GM23338 (cell line): ENCODE measurements around the gene XXYLT1. TPM values are rescaled to one million over a fixed set of nuclear protein-coding genes. Genes with fewer than 3 reads are reported as not detected.

ENCODE experiments used
- ATAC-seq: fragments of 200-7000 bp; cut with Tn5 transposase; 3 replicates; pipeline ENCODE4 v1.9.1; 2020
- DNase-seq: peaks from one replicate; pipeline ENCODE4 v3.0.0-alpha.2; 2015; ENCODE audit warnings: low spot score
- H2AFZ ChIP-seq: fragments of 200-600 bp; sonication (generic); 2 replicates; pipeline ENCODE4 v1.8.0; 2016; ENCODE audit warnings: antibody characterized with exemption, mild to moderate bottlenecking, moderate library complexity
- H3F3A ChIP-seq: fragments of 200-600 bp; sonication (generic); replicated peaks from 2 replicates; pipeline ENCODE4 v1.8.0; 2017; ENCODE audit warnings: antibody characterized with exemption, mixed run types, low read depth
- H3K27ac ChIP-seq: fragments of 200-600 bp; sonication (generic); 2 replicates; pipeline ENCODE4 v1.6.1; 2016; ENCODE audit warnings: low read depth
- H3K27me3 ChIP-seq: fragments of 200-600 bp; sonication (generic); 2 replicates; pipeline ENCODE4 v1.8.0; 2016; ENCODE audit warnings: mild to moderate bottlenecking, mixed run types, moderate library complexity; ENCODE audit not compliant: insufficient read depth
- H3K36me3 ChIP-seq: fragments of 200-600 bp; sonication (generic); 2 replicates; pipeline ENCODE4 v1.8.0; 2016; ENCODE audit warnings: mild to moderate bottlenecking; ENCODE audit not compliant: insufficient read depth
- H3K4me1 ChIP-seq: fragments of 200-600 bp; sonication (generic); 2 replicates; pipeline ENCODE4 v1.8.0; 2016; ENCODE audit warnings: mild to moderate bottlenecking, moderate library complexity; ENCODE audit not compliant: insufficient read depth
- H3K4me2 ChIP-seq: fragments of 200-600 bp; sonication (generic); 2 replicates; pipeline ENCODE4 v1.7.1; 2017; ENCODE audit warnings: mixed run types
- H3K4me3 ChIP-seq: fragments of 200-600 bp; sonication (generic); 2 replicates; pipeline ENCODE4 v1.6.1; 2016; ENCODE audit warnings: mixed run types
- H3K79me2 ChIP-seq: fragments of 200-600 bp; sonication (generic); replicated peaks from 2 replicates; pipeline ENCODE4 v1.8.0; 2017; ENCODE audit warnings: mild to moderate bottlenecking; ENCODE audit not compliant: insufficient read depth
- H3K9me2 ChIP-seq: fragments of 200-600 bp; sonication (generic); 2 replicates; pipeline ENCODE4 v1.8.0; 2017; ENCODE audit not compliant: insufficient read depth
- H4K20me1 ChIP-seq: fragments of 200-600 bp; sonication (generic); replicated peaks from 2 replicates; pipeline ENCODE4 v1.8.0; 2017; ENCODE audit warnings: mild to moderate bottlenecking; ENCODE audit not compliant: insufficient read depth
- H3K27ac Mint-ChIP-seq: 2 replicates; pipeline ENCODE4 v1.8.0; 2020; ENCODE audit warnings: inconsistent platforms, mild to moderate bottlenecking, moderate library complexity, mixed read lengths
- H3K27me3 Mint-ChIP-seq: 3 replicates; pipeline ENCODE4 v1.8.0; 2022; ENCODE audit warnings: low read depth, mild to moderate bottlenecking, moderate library complexity, mixed read lengths, inconsistent platforms; ENCODE audit not compliant: insufficient read depth, poor library complexity
- H3K36me3 Mint-ChIP-seq: 3 replicates; pipeline ENCODE4 v1.8.0; 2021; ENCODE audit warnings: low read depth, mild to moderate bottlenecking, inconsistent platforms, moderate library complexity, mixed read lengths
- H3K4me1 Mint-ChIP-seq: 3 replicates; pipeline ENCODE4 v1.8.0; 2020; ENCODE audit warnings: mild to moderate bottlenecking, inconsistent platforms, mixed read lengths
- H3K4me3 Mint-ChIP-seq: 3 replicates; pipeline ENCODE4 v1.8.0; 2021; ENCODE audit warnings: moderate library complexity, mild to moderate bottlenecking, inconsistent platforms, mixed read lengths
- H3K9me3 Mint-ChIP-seq: 3 replicates; pipeline ENCODE4 v1.8.0; 2020; ENCODE audit warnings: moderate library complexity, mild to moderate bottlenecking, inconsistent platforms, mixed read lengths
- CREB1 ChIP-seq: fragments of 250-450 bp; sonication (Bioruptor Pico); IDR thresholded peaks from 2 replicates; pipeline ENCODE4 v1.5.0; 2020; ENCODE audit warnings: low read depth, mild to moderate bottlenecking, moderate library complexity
- EZH2 ChIP-seq: fragments of 200-600 bp; sonication (generic); IDR thresholded peaks from one replicate; pipeline ENCODE4 v1.8.0; 2017; ENCODE audit warnings: antibody characterized with exemption, mild to moderate bottlenecking, low read depth; ENCODE audit not compliant: unreplicated experiment
- NANOG ChIP-seq: IDR thresholded peaks from 2 replicates; pipeline ENCODE4 v1.6.1; 2016; ENCODE audit warnings: antibody characterized with exemption, borderline replicate concordance
- STAT1 ChIP-seq: IDR thresholded peaks from one replicate; pipeline ENCODE4 v1.6.1; 2016; ENCODE audit warnings: antibody characterized with exemption; ENCODE audit not compliant: unreplicated experiment
- ZNF114 ChIP-seq: fragments of 250-450 bp; sonication (Bioruptor Pico); IDR thresholded peaks from 2 replicates; pipeline ENCODE4 v1.5.0; 2020; ENCODE audit warnings: mild to moderate bottlenecking, moderate library complexity
- ZNF331 ChIP-seq: fragments of 250-450 bp; sonication (Bioruptor Pico); IDR thresholded peaks from 2 replicates; pipeline ENCODE4 v1.5.0; 2020; ENCODE audit warnings: low read depth, mild to moderate bottlenecking, moderate library complexity
- polyA plus RNA-seq: library from polyadenylated mRNA; unstranded; fragments of >200 nt; fragmentation: Nextera tagmentation; extraction: Ambion mirVana; gene quantifications from 2 replicates; pipeline ENCODE4 v1.2.1, GENCODE V29; 2016
- total RNA-seq: library from RNA; depleted of rRNA; stranded (reverse); fragments of >200 nt; shearing (Covaris generic); gene quantifications from 2 replicates; pipeline ENCODE4 v1.2.3, GENCODE V29; 2014
- TF ChIP-seq, protein P1 (sequence below), 2 experiments: fragments of 200-600 bp in 1 of 2; sonication (generic) in 1 of 2; conservative IDR thresholded peaks; 2 replicates each; pipeline versions ENCODE4 v1.5.1 to v1.6.1; 2016 to 2017; ENCODE audit warnings: antibody characterized with exemption in 2 of 2, low read depth in 2 of 2, mild to moderate bottlenecking in 2 of 2, moderate library complexity in 1 of 2
- TF ChIP-seq, protein P2 (sequence below): IDR thresholded peaks from one replicate; pipeline ENCODE4 v1.6.1; 2018; ENCODE audit warnings: antibody characterized with exemption; ENCODE audit not compliant: unreplicated experiment

Gene XXYLT1
- total and polyA plus RNA-seq, 2 experiments from 2014 or later, result 13.5 to 34.8 TPM

DNA sequence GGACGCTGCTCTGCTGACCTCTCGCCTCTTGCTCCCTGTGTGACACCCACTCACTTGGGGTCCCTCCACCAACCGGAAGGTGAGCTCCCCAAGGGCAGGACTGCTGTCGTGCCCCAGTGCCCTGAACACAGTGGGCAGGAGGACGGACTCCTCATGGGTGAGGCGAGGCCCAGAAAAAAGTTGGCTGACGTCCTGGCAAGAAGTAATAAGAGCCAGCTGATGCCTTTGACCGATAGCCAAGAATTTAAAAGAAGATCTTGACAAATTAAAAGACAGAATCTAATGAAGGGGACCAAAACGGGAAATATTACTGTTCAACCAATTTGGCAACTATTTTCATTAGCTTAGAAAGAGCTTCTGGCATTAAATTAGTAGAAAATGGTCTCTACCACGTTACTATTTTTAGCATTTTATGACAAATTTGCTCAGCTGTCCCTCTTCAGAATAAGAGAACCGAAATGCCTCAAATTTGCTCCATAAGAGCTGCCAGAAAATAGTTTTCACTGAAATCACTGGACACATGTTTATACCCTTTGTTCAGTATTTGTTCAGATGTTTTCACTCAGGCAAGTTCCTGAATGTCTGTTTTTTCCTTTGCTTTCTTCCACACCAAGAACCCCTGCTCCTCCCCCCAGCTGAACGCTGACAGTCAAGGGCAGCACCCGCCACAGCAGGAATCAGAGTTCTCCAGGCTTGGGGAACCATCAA lies 60.5 kb downstream of the XXYLT1 start:
- DNase-seq (no peak), ATAC-seq (no peak)
- Histone ChIP-seq H3K27ac (no peak overlapping the region), H4K20me1 (0 out of 2 replicates have a peak, but pooled peaks cover 3% of the 10 kb centered on the region), H3K4me3 (no peak overlapping the region), H2AFZ (no peak overlapping the region), H3K36me3 (no peaks in the 10 kb centered on the region), H3K4me2 (0 out of 2 replicates have a peak overlapping the region, but pooled peaks have one; percentile 43), H3K27me3 (no peaks in the 10 kb centered on the region), H3K4me1 (peaks cover 19% of the 10 kb centered on the region), H3K9me2 (no peaks in the 10 kb centered on the region), H3K79me2 (peaks cover 71% of the 10 kb centered on the region), H3F3A (no peaks in the 10 kb centered on the region)
- peak overlapping the region; percentile 24 for H3K27ac Mint-ChIP-seq
- peaks cover 6% of the 10 kb centered on the region; the same call in 2 of the 3 replicates for H3K9me3 Mint-ChIP-seq
- H3K27me3 Mint-ChIP-seq, result peaks cover 5% of the 10 kb centered on the region
- peaks cover 23% of the 10 kb centered on the region for H3K36me3 Mint-ChIP-seq
- H3K4me1 Mint-ChIP-seq, result peaks cover 51% of the 10 kb centered on the region
- TF ChIP-seq, protein P1, sequence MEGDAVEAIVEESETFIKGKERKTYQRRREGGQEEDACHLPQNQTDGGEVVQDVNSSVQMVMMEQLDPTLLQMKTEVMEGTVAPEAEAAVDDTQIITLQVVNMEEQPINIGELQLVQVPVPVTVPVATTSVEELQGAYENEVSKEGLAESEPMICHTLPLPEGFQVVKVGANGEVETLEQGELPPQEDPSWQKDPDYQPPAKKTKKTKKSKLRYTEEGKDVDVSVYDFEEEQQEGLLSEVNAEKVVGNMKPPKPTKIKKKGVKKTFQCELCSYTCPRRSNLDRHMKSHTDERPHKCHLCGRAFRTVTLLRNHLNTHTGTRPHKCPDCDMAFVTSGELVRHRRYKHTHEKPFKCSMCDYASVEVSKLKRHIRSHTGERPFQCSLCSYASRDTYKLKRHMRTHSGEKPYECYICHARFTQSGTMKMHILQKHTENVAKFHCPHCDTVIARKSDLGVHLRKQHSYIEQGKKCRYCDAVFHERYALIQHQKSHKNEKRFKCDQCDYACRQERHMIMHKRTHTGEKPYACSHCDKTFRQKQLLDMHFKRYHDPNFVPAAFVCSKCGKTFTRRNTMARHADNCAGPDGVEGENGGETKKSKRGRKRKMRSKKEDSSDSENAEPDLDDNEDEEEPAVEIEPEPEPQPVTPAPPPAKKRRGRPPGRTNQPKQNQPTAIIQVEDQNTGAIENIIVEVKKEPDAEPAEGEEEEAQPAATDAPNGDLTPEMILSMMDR (conservative IDR thresholded peaks at IDR 0.05; ENCODE audit: low read depth in 2 of 2), result no peak
- no peak for TF ChIP-seq NANOG
- TF ChIP-seq, protein P2, sequence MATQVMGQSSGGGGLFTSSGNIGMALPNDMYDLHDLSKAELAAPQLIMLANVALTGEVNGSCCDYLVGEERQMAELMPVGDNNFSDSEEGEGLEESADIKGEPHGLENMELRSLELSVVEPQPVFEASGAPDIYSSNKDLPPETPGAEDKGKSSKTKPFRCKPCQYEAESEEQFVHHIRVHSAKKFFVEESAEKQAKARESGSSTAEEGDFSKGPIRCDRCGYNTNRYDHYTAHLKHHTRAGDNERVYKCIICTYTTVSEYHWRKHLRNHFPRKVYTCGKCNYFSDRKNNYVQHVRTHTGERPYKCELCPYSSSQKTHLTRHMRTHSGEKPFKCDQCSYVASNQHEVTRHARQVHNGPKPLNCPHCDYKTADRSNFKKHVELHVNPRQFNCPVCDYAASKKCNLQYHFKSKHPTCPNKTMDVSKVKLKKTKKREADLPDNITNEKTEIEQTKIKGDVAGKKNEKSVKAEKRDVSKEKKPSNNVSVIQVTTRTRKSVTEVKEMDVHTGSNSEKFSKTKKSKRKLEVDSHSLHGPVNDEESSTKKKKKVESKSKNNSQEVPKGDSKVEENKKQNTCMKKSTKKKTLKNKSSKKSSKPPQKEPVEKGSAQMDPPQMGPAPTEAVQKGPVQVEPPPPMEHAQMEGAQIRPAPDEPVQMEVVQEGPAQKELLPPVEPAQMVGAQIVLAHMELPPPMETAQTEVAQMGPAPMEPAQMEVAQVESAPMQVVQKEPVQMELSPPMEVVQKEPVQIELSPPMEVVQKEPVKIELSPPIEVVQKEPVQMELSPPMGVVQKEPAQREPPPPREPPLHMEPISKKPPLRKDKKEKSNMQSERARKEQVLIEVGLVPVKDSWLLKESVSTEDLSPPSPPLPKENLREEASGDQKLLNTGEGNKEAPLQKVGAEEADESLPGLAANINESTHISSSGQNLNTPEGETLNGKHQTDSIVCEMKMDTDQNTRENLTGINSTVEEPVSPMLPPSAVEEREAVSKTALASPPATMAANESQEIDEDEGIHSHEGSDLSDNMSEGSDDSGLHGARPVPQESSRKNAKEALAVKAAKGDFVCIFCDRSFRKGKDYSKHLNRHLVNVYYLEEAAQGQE, result no peak
- H3K4me3 Mint-ChIP-seq, result no peak overlapping the region

DNA sequence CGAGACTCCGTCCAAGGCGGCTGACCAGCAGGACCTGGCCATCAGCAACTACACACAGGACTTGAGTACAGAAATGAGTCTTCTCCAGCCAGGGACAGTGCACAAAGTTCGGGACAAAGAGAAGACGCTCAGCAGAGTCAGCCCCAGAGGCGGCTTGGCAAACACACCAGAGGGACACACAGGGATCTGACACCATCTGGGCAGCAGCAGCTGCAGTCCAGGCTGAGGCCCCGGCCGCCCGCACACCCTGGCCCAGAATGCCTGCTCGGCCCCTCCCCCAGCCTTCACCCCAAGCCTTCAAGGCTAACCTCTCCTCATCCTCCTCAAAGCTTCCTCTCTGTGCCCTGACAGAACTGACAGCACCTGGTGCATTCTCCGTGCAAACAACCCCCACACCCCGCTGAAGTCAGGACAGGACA lies 61.1 kb downstream of the XXYLT1 start:
- Histone ChIP-seq H3K79me2 (peaks cover 76% of the 10 kb centered on the region), H2AFZ (no peak overlapping the region), H3K36me3 (no peaks in the 10 kb centered on the region), H3K4me3 (no peak overlapping the region), H3K27ac (no peak overlapping the region), H3F3A (no peaks in the 10 kb centered on the region), H3K4me1 (peaks cover 20% of the 10 kb centered on the region), H3K4me2 (0 out of 2 replicates have a peak overlapping the region, but pooled peaks have one; percentile 43), H3K27me3 (no peaks in the 10 kb centered on the region), H3K9me2 (no peaks in the 10 kb centered on the region), H4K20me1 (0 out of 2 replicates have a peak, but pooled peaks cover 3% of the 10 kb centered on the region)
- DNase-seq (no peak), ATAC-seq (peak; percentile 25)
- Mint-ChIP-seq H3K36me3 (peaks cover 27% of the 10 kb centered on the region), H3K27ac (peak overlapping the region; percentile 24; the same call in 1 of the 2 replicates), H3K9me3 (peaks cover 6% of the 10 kb centered on the region; the same call in 2 of the 3 replicates), H3K4me1 (peaks cover 55% of the 10 kb centered on the region), H3K4me3 (no peak overlapping the region), H3K27me3 (peaks cover 6% of the 10 kb centered on the region)
- TF ChIP-seq CREB1 (CRISPR knock-in tag) (no peak), ZNF331 (no peak), ZNF114 (CRISPR knock-in tag) (no peak), STAT1 (no peak), EZH2 (no peak)
- TF ChIP-seq, protein P1 (conservative IDR thresholded peaks at IDR 0.05; ENCODE audit: low read depth in 2 of 2), result no peak
